IPS-11a (cell line): ENCODE results near the gene BST1.
"Not testable (repeated sequence)": the region's sequence is repeated elsewhere in the genome, so short reads cannot be mapped to it uniquely, and the experiment has no call there.

ENCODE experiments used
- H3K4me3 ChIP-seq: one replicate; pipeline ENCODE4 v1.5.1; 2013; ENCODE audit warnings: low read depth, low read length, control low read depth

BST1 gene

DNA sequence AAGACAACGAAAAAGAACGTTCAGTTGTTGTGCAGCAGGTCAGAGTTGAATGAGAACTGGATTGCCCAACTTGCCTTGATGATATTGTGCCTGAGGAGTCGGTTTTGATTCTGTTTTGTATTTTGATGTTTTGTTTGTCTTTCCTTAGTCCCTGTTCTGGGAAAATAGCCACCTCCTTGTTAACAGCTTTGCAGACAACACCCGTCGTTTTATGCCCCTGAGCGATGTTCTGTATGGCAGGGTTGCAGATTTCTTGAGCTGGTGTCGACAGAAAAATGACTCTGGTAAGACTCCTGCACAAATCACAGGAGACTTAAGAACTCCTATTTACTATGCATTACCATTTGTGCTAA lies 4.5 kb downstream of the BST1 start:
- H3K4me3 ChIP-seq, result no peak overlapping the region

DNA sequence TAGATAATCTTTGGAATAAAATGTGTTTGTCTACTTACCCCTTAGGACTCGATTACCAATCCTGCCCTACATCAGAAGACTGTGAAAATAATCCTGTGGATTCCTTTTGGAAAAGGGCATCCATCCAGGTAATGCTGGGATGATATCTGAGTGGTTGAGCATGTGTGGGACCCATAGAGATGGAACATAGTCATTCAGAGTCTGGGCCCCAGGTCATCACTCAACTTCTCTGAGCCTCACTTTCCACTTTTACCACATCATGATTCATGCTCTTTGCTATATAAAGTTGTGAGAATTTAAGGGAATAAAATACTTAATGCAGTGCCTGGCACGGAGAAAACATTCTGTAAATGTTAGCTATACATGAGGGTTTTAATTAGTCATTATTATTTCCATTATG lies 8.9 kb downstream of the BST1 start:
- H3K4me3 ChIP-seq, result no peak overlapping the region

DNA sequence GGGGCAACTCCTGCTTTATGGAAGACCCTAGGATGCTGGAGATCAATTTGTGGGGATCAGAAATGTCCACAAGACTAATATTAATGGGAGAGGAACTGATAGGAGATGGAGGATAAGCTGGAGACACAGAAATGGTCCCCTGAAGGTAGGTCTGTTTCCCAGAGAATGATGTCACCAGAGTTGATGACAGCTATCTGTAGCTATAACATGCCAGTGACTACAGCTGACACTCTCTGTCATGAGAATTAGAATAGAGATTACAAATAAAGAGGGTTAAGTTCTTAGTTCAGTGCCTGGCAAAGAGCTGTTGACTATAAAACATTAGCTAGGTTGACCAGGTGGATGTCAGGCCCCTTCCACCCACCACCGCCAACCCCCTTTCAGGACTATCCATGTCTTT lies 9.3 kb downstream of the BST1 start:
- H3K4me3 ChIP-seq, result no peak overlapping the region

DNA sequence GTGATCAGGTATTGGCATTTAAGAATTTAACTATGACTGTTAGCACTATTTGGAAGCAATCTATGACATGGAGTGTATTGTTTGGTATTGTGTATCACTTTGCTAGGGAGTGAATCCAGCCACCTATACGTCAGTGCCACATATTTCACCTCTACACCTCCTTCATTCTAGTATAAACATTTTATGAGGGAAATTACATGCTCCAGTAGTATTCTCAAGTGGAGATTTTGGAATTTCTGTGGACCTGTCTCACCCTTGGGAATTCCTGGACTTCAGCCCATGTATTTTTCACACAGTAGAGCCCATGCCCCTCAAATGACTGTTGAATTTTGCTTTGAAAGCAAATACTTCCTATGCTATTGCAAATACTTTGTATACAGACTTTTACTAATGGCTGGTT lies 11.3 kb downstream of the BST1 start:
- H3K4me3 ChIP-seq, result no peak overlapping the region

DNA sequence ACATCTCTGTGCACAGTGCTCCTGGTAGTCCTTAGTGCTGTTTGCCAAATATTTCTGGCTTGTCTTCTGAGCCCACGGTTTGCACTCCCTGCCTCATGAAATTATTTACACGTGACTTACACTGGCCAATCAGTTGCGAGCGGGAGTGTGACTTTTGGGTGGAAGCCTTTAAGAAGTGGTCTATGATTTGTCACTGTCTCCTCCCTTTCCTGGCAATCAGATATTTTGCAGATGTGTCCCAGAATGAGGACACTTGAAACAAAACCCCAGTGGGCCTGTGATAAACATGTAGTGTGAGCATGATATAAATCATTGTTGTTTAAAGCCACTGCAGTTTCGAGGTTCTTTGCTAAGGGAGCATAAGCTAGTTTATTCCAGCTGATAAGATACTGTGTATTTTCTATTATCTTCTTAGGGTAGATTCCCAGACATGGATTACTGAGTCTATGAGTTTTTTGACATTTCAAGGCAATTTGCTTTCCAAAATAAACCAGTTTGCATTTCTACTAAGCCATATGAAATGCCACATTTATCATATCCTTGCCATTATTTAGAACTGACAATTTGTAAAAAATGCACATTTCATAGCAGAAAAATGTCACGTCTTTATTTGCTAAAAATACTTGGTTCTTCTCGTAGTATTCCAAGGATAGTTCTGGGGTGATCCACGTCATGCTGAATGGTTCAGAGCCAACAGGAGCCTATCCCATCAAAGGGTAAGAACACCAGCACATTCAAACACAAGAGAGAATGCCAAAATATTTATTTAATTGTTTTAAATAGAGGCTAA lies 12.0 kb downstream of the BST1 start:
- no peak overlapping the region for H3K4me3 ChIP-seq

DNA sequence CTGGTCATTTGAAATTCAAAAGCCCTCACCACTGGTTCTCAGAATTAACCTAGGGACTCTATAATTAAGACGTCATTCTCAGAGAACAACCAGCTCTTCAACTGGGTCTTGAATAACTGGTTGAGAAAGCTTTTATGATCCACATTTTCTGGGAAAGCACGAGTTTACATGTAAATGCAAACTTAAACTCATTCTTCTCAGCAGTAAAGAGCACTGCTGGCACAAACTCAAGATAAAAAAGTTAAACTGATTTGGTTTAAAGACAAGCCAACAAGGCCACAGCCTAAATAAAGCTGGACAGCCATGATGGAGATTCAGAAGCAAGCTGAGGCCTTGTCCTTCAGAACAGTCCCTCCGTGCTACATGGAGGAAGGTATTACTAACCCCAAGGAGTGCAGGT lies 13.2 kb downstream of the BST1 start:
- H3K4me3 ChIP-seq, result no peak overlapping the region

DNA sequence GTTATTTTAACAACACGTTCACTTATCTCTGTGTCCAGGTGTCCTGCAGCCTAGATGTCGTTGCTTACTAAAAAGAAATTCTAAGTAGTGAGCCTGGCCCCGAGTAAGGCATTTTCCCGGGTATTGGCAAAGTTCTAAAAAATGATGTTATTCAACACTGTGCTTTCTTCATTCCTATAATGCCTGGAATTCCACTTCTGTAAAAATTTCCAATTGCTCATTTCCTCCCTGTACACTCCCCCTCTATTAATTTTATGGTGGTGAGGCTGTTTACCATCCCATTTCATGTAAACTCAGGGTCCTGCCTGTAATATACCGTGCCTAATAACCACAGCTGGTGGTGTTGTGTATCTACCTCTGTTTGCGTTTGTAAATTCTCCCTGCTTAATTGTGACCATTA lies 14.2 kb downstream of the BST1 start:
- H3K4me3 ChIP-seq, result no peak overlapping the region

DNA sequence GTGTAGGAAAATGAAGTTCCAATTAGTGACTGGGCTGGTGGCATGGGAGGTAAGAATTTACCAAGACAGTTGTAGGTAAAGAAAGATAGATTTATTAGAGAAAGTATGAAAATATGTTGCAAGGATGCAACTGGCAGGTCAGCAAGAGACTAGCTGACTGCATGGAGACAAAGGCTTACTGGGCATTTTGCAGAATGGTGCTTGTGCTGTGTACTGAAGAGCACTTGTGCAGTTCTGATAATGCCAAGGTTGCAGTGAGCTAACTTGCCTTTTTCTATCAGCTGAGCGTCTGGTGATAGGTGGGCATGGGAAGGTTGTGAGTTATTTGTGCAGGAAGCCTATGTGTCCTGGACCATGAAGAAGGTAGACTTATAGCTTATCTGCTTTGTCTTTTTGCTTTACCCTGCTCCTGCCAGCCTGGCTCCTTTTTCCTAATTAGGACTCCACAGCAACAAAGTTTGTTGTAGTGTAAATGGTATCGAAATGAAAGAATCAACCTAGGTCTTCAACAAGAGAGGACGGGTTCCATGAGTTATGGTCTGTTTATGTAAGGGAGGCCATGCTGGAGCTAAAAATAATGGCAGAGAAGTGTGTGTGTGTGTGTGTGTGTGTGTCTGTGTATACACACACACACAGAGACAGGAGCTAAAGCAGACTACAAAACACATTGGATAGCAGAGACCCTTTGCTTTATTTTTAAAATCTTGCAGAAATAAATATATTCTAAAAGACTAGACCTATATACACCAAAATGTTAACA lies 15.0 kb downstream of the BST1 start:
- H3K4me3 ChIP-seq, result no peak overlapping the region

DNA sequence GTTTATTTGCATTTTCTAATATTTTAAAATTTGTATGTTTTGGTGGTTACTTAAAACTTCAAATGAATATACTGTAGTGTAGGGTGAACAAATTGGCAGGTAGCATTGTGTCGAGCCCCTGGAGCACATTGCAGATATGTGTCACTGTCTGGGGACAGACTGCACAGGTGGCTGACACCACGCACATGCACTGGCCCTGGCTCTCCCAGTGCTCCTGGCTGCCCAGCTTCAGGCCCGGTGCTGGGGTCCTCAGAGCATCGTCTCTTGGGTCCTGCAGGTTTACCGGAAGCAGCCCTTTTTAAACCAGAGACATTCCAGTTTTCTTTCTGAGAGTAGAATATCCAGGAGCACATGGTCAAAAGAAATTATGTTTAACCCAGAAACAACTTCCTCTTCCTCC lies 15.6 kb downstream of the BST1 start:
- H3K4me3 ChIP-seq, result no peak overlapping the region

DNA sequence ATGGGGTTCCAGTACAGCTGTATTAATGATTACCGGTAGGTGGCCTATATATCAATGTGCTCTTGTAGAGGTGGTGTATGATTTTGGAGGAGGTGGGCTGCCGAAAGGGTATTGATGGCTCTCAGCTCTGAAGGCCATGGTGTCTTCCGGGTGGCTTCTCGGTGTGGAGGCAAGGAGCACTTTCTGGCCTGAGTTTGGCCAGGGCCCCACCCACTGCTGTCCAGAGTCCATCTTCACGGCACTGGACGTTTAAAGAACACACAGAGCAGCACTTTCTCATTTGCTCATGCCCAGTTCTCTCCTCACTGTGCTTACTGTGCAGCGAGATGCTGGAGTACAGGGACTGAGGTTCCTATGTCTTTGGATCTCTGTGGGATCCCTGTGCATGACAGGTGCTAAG lies 16.1 kb downstream of the BST1 start:
- no peak overlapping the region for H3K4me3 ChIP-seq

DNA sequence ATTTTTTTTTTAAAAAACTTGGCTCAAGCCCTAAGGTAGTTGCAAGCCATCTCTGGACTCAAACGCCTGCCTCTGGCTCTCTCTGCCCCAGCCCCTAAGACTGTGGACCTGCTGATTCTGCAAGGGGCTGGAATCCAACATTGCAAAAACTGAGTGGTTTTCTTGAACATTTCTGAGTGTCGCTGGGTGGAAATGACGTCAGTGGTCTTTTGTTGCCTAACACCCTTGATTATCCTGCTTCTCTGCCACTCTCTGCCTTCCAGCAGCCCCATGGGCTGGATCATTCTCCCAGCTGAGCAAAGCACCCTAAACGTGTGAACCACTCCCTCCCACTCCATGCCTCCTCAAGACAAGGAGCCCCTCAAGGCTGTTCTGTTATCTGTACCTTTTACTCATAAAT lies 16.6 kb downstream of the BST1 start:
- no peak overlapping the region for H3K4me3 ChIP-seq

DNA sequence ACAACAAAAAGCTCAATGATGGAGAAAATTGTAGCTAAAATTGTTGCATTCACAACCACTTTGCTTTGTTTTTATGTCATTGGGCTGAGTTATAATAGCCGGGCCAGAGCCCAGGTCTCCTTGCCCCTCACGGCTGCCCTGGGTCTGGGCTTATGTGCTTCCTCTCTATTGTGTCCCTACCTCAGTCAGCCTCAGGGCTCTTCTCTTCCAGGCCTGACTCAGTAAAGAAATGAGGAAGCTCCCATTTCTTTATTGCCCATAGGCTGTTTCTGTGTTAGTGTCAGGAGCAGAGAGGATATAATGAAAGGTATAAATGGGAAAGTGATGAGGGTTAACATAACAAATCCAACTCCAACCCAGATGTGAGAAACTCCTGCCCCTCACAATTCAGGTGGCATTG lies 18.0 kb downstream of the BST1 start:
- no peak overlapping the region for H3K4me3 ChIP-seq

DNA sequence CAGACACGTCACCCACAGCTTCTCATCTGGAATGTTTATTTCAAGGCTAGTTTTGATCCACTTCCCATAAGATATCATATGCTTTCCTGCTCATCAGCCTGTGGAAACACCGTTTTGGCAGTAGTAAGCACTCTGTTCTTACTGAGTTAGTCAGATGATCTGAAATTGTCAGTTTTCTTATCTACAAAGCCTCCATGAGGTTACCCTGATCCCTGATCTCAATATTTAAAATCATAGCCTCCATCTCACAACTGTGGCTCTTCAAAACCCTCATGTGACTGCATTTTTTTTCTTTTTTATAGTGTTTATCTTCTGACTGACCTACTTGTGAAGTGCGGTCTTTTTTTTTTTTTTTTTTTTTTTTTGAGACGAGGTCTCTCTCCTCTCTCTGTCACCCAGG lies 22.7 kb downstream of the BST1 start:
- H3K4me3 ChIP-seq, result no peak overlapping the region

DNA sequence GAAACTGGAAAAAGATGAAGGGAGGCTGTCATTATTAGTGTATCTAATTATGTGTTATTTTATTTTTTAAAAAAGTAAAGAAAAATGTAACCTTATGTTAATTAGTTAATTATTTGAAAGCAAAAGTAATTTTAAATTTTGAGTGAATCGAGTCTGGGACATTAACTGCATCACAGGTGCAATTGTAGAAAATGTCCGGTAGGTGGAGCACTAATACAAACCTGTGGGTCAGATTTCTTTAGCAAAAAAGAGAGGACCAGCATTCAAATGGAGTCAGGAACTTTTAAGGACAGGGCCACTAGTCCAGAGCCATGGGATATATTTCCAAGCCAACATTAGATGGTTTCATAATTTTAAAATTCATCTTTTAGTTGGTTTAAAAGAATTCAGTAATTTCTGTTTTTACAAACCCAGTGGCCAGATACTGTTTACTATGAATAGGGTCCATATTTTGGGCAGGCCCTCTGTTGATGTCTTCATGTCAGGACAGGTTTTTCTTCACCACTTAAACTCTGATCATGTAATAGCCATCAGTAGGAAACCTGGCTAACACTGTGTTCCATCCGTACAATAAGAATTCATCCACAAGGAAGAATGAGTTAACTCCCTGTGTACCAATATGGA lies 27.2 kb downstream of the BST1 start:
- H3K4me3 ChIP-seq, result no peak overlapping the region

DNA sequence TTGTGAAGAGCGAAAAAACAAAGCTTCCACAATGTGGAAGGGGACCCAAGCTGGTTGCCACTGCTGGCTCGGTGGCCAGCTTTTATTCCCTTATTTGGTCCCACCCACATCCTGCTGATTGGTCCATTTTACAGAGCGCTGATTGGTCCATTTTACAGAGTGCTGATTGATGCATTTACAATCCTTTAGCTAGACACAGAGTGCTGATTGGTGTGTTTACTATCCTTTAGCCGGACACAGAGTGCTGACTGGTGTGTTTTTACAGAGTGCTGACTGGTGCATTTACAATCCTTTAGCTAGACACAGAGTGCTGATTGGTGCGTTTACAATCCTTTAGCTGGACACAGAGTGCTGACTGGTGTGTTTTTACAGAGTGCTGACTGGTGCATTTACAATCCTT lies 30.2 kb downstream of the BST1 start:
- H3K4me3 ChIP-seq, result not testable (repeated sequence)

DNA sequence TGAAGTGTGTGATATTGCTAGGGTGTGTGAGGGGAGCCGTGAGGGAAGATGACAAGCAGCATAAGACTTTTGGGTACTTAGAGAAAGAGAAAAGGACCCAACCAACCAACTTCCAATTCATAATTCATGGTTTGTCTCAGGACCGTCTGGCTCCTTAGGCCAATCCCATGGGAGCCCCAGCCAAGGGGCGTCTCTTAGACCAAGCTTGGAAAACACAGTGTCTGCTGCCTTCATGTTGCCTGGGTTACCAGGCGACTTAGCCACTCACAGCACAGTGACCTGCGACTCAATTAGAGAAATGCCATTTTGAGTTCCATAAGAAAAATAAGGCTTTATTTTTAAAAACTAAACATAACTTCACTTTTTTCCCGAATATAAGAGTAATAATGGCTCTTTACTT lies 32.7 kb downstream of the BST1 start:
- no peak overlapping the region for H3K4me3 ChIP-seq

DNA sequence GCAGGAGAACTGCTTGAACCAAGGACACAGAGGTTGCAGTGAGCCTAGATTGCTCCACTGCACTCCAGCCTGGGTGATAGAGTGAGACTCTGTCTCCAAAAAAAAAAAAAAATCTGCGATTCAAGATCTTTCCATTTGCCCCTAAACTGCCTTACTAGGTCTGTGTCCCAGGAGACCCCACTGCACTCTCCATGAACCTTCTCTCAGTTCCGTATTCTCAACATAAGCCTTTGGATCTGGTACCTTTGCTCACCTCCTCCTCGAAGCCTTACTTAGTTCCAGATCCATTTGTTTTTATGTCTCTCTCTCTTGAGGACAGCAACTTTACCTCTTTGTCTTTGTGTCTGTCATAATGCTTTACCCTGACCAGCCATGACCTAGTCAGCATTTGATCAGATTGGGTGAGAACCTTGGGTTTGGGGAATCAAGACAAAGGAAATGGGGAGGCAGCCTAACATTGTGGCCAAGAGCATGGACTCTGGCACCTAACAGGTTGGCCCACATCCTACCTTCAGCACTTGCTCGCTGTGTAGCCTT lies 33.7 kb downstream of the BST1 start:
- H3K4me3 ChIP-seq, result no peak overlapping the region

DNA sequence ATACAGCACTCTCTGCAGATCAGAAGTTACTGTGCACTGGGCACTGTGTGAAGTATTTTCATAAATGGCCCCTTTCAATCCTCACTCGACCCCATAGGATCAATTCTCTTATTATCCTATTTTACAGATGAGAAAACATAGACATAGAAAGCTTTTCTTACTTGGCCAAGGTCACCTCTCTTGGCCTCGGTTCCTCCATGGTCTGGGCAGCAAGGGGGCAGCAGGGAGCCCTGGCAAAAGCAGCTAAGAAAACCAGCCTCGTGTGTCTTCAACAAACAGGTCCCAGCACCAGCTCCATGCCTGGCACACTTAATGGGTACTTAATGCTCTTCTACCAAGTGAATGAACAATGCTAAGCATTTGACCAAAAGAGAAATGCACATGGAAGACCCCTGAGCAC lies 34.4 kb downstream of the BST1 start:
- H3K4me3 ChIP-seq, result no peak overlapping the region

DNA sequence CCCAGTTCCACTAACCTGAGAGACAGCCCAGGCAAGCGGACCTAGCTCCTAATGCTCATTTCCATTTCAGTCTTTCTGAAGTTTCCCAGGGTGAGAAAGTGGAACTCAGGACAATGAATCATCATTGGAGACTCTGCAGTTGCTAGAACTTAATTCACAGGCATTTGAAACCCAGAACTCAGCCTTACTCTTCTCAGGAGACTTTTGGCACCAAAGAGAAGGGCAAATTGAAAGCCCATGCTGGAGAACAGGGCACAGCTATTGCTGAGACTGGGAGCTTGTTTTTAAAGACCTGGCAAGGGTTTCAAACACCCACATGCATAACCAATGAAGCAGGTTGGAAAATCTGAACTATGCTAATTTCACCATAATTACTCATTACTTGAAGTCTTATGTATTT lies 36.0 kb downstream of the BST1 start:
- no peak overlapping the region for H3K4me3 ChIP-seq

DNA sequence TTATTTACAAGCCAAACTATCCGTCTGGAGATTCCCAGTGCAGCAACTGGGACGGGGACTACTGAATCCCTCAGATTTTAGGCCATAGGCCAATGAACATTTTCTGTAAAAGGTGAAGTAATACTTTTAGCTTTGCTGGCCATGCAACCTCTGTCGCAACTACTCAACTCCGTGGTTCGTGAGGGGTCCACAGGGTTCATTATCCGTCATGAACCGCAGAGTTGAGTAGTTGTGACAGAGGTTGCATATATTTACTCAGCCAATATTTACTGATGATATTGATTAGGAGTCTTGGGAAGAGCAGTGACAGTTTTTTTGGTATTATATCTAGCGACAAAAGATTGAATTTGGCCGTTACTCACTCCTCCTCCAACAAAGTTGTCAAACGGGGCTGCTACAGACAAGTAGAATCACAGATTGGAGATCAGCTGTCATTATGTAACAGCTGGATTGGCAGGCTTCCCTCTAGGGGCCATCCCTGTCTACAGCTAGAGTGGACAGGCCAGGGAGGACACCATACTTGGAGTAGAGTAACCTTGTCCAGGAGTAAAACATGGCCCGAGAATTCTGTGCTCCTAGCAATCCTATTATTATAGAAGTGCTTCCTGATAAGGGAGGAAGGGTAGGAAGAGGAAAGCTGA lies 38.0 kb downstream of the BST1 start:
- H3K4me3 ChIP-seq, result no peak overlapping the region

DNA sequence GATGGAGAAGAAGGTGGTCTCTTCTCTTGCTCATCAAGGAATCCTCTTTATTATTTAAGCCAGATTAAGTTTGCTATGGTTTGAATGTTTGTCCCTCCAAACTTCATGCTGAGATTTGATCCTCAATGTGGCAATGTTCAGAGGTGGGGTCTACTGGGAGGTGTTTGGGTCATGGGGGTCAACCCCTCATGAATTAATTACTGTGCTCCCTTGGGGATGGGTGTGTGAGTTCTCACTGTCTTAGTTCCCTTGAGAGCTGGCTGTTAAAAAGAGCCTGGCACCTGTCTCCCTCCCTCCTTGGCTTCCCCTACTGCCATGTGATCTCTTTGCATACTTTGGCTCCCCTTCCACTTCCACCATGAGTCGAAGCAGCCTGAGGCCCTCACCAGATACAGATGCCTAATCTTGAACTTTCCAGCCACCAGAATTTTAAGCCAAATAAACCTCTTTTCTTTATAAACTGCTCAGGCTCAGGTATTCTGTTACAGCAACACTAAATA lies 39.3 kb downstream of the BST1 start:
- no peak overlapping the region for H3K4me3 ChIP-seq
